OCI-LY7 (cell line): Measurements from ENCODE around the gene LDHAL6B. TPM values are rescaled to one million over a fixed set of nuclear protein-coding genes. Genes with fewer than 3 reads are reported as not detected.

Source experiments
- BruUV-seq: library from RNA; stranded (reverse); fragments of 400-500 nt; replicated peaks from 2 replicates; lab custom pipeline; 2021; lab: Mats Ljungman, UMichigan
- CTCF ChIA-PET: fragments of 300-600 bp; sonication (Branson Sonifier 250); formaldehyde crosslinking; loops from one replicate; lab custom pipeline; 2022; ENCODE audit warnings: antibody characterized with exemption; ENCODE audit not compliant: unreplicated experiment; lab: Charles Lee
- POLR2A ChIA-PET: fragments of 300-600 bp; sonication (Branson Sonifier 250); formaldehyde crosslinking; loops from one replicate; lab custom pipeline; 2022; ENCODE audit warnings: antibody characterized with exemption; lab: Charles Lee
- DNase-seq: peaks from one replicate; pipeline ENCODE4 v3.0.0-alpha.2; 2015; ENCODE audit warnings: low spot score
- H2AFZ ChIP-seq: fragments of 200-600 bp; sonication (generic), shearing (Covaris generic); 2 replicates; pipeline ENCODE4 v1.6.1; 2014; ENCODE audit warnings: mild to moderate bottlenecking, antibody characterized with exemption, low read length, moderate library complexity
- H3K27ac ChIP-seq: fragments of 200-600 bp; sonication (generic); 2 replicates; pipeline ENCODE4 v1.5.1; 2014; ENCODE audit warnings: mixed run types, low read depth, mild to moderate bottlenecking, moderate library complexity, low read length, inconsistent platforms; ENCODE audit not compliant: poor library complexity, severe bottlenecking
- H3K36me3 ChIP-seq: fragments of 200-600 bp; sonication (generic); 2 replicates; pipeline ENCODE4 v1.6.1; 2014; ENCODE audit warnings: mild to moderate bottlenecking, antibody characterized with exemption, low read length, moderate library complexity, mixed read lengths; ENCODE audit not compliant: insufficient read depth
- H3K4me1 ChIP-seq: fragments of 200-600 bp; sonication (generic); 2 replicates; pipeline ENCODE4 v1.5.1; 2014; ENCODE audit warnings: mild to moderate bottlenecking, low read length; ENCODE audit not compliant: insufficient read depth, poor library complexity, severe bottlenecking
- H3K4me2 ChIP-seq: fragments of 200-600 bp; sonication (generic); 2 replicates; pipeline ENCODE4 v1.6.1; 2014; ENCODE audit warnings: mild to moderate bottlenecking, low read length
- H3K4me3 ChIP-seq: fragments of 200-600 bp; sonication (generic); 2 replicates; pipeline ENCODE4 v1.5.1; 2014; ENCODE audit warnings: mild to moderate bottlenecking, low read depth, low read length; ENCODE audit not compliant: poor library complexity, severe bottlenecking
- H3K79me2 ChIP-seq: fragments of 200-600 bp; sonication (generic); 2 replicates; pipeline ENCODE4 v1.6.1; 2016; ENCODE audit warnings: low read depth, mild to moderate bottlenecking, low read length, moderate library complexity, mixed read lengths; ENCODE audit not compliant: insufficient read depth
- H3K9me2 ChIP-seq: fragments of 200-600 bp; sonication (generic); 2 replicates; pipeline ENCODE4 v1.6.1; 2016; ENCODE audit warnings: mild to moderate bottlenecking, low read length, mixed read lengths; ENCODE audit not compliant: insufficient read depth
- H3K9me3 ChIP-seq: fragments of 200-600 bp; sonication (generic); 2 replicates; pipeline ENCODE4 v1.6.1; 2014; ENCODE audit warnings: mild to moderate bottlenecking, mixed run types, low read length, mixed read lengths
- H4K20me1 ChIP-seq: fragments of 200-600 bp; sonication (generic); 2 replicates; pipeline ENCODE4 v1.6.1; 2014; ENCODE audit warnings: mild to moderate bottlenecking, antibody characterized with exemption, low read length, moderate library complexity, mixed read lengths; ENCODE audit not compliant: insufficient read depth
- CTCF ChIP-seq: fragments of 200-600 bp; sonication (generic); conservative IDR thresholded peaks from 2 replicates; pipeline ENCODE4 v1.5.1; 2014; ENCODE audit warnings: mild to moderate bottlenecking, antibody characterized with exemption, low read length, moderate library complexity, mixed read lengths
- EZH2phosphoT487 ChIP-seq: fragments of 200-600 bp; sonication (generic); IDR thresholded peaks from 2 replicates; pipeline ENCODE4 v1.6.1; 2018; ENCODE audit warnings: low read depth, borderline replicate concordance, mild to moderate bottlenecking, mixed run types, antibody characterized with exemption, low read length, moderate library complexity, mixed read lengths
- intact Hi-C: fragments of 100-400 bp; cut with micrococcal nuclease; formaldehyde crosslinking; loops from one replicate; pipeline ENCODE4 v1.10.0; 2022; ENCODE audit not compliant: unreplicated experiment
- total RNA-seq, 2 experiments: library from RNA; depleted of rRNA in 1 of 2; stranded (reverse); fragments of >200 nt in 1 of 2; shearing (Covaris generic) in 1 of 2; gene quantifications; 2 replicates each; pipeline ENCODE4 v1.2.3, GENCODE V29; 2014 to 2022

LDHAL6B gene
- total RNA-seq, 2 experiments from 2014 or later = 0.09 TPM; not detected in 1

GRCh38 chr15:59157840-59158700 is 48.6 kb upstream of the LDHAL6B start:
- BruUV-seq = no TSS peak

DNA sequence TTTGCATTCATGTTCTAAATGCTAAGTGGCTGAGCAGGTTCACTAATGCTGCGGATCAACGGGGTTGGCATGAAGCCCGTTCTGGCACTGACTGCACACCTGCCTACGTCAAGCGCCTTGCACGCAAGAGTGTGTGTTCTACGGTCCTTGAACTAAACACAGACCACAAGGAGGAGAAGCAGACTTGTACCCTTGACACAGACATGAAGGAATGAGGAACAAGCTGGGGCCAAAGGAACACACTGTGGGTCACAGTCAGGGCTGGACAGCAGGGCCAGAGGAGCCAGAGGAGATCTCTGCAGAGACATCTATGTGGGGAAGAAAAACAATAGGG is 48.0 kb upstream of the LDHAL6B start:
- H4K20me1 ChIP-seq = no peaks in the 10 kb centered on the region
- intact Hi-C loops = no loop called here
- H2AFZ ChIP-seq = no peak overlapping the region
- BruUV-seq = no TSS peak
- POLR2A ChIA-PET = interaction anchor here (2.0 kb wide), 1 partner anchor 9 kb away, joined by 7 read pairs; no protein-coding TSS in a partner anchor
- no peaks in the 10 kb centered on the region for H3K36me3 ChIP-seq
- no peaks in the 10 kb centered on the region for H3K79me2 ChIP-seq
- no peak for TF ChIP-seq EZH2phosphoT487
- TF ChIP-seq CTCF = no peak
- H3K9me2 ChIP-seq = no peaks in the 10 kb centered on the region
- H3K4me1 ChIP-seq = no peaks in the 10 kb centered on the region
- no peak overlapping the region for H3K27ac ChIP-seq
- DNase-seq = no peak
- H3K4me2 ChIP-seq = no peak overlapping the region
- H3K4me3 ChIP-seq = no peak overlapping the region
- CTCF ChIA-PET = no interaction called here
- no peaks in the 10 kb centered on the region for H3K9me3 ChIP-seq

More at GRCh38 chr15:59157840-59158700, 48.6 kb upstream of the LDHAL6B start:
- no peaks in the 10 kb centered on the region for H4K20me1 ChIP-seq
- H3K4me3 ChIP-seq = no peak overlapping the region
- TF ChIP-seq CTCF = no peak
- TF ChIP-seq EZH2phosphoT487 = no peak
- H3K9me2 ChIP-seq = no peaks in the 10 kb centered on the region
- H3K27ac ChIP-seq = no peak overlapping the region
- ChIA-PET POLR2A (interaction anchor here (0.6 to 2.0 kb wide), 2 partner anchors 8 to 162 kb away, joined by 7 to 8 read pairs; no protein-coding TSS in a partner anchor), CTCF (no interaction called here)
- intact Hi-C loops = no loop called here
- no peak for DNase-seq
- no peak overlapping the region for H2AFZ ChIP-seq
- no peaks in the 10 kb centered on the region for H3K36me3 ChIP-seq
- H3K9me3 ChIP-seq = no peaks in the 10 kb centered on the region
- H3K79me2 ChIP-seq = no peaks in the 10 kb centered on the region
- no peaks in the 10 kb centered on the region for H3K4me1 ChIP-seq
- no peak overlapping the region for H3K4me2 ChIP-seq

DNA sequence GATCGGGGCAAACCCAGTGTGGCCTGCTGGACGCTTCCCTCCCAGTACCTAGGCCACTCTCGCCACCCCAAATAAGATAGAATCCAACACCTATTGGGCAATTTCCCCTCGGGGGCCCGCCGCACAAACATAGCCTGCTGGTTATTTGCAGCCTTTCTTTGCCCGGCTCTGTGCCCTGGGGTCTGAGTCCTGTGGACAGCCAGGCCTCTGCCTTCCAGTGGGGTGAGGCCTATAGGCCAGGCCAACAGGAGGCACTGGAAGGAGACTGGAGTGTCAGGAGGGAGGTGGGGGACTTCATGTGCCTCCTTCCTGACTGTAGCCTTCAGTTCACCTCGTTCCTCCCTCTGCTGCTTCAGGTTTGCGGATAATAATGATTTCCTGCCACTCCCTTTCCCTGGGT is 47.4 kb upstream of the LDHAL6B start:
- TF ChIP-seq EZH2phosphoT487 = no peak
- TF ChIP-seq CTCF = no peak
- H3K36me3 ChIP-seq = no peaks in the 10 kb centered on the region
- no peak overlapping the region for H2AFZ ChIP-seq
- intact Hi-C loops = no loop called here
- no peaks in the 10 kb centered on the region for H3K79me2 ChIP-seq
- ChIA-PET CTCF (no interaction called here), POLR2A (interaction anchor here (2.0 kb wide), 1 partner anchor 9 kb away, joined by 7 read pairs; no protein-coding TSS in a partner anchor)
- H3K9me2 ChIP-seq = no peaks in the 10 kb centered on the region
- no peaks in the 10 kb centered on the region for H4K20me1 ChIP-seq
- no TSS peak for BruUV-seq
- no peak overlapping the region for H3K27ac ChIP-seq
- H3K4me1 ChIP-seq = no peaks in the 10 kb centered on the region
- no peak overlapping the region for H3K4me2 ChIP-seq
- DNase-seq = no peak
- H3K4me3 ChIP-seq = no peak overlapping the region
- no peaks in the 10 kb centered on the region for H3K9me3 ChIP-seq
